Embryonic facial prominence (tissue), 1 donor: ENCODE measurements around the gene TUSC2.

ENCODE experiments used
- DNase-seq: peaks from one replicate; pipeline ENCODE4 v3.0.0-alpha.2; 2016; ENCODE audit errors: extremely low spot score

TUSC2 gene, protein sequence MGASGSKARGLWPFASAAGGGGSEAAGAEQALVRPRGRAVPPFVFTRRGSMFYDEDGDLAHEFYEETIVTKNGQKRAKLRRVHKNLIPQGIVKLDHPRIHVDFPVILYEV

DNA sequence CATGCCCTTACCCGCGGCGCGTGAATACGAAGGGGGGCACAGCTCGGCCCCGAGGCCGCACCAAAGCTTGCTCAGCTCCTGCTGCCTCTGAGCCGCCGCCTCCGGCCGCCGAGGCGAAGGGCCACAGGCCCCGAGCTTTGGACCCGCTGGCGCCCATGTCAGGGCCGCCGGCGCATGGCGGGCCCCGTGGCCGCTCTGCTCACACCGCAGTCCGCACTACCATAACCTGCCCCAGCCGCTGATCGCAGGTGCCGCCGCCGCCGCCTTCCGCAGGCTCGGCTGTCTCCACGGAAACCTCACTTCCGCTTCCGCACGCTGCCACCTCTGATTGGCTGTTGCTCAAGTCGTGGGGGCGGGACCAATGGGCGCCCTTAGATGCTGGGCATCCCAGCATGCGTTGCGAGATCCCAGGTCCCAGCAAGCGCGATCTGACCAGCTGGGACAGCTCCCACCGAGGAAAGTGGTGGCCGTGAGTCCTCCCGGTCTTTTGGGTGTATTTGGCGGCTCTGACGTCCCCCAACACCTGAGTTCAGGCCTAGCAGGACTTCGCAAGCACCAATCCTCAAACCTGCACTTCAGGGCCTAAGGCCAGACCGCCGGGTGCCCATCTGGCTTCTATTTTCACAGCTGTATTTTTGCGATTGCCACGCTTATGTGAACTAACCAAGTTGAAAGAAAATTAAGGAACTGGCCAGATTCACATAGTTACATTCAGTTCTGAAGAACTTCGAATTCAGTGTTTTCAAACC lies at the start of gene TUSC2:
Gene TUSC2 (minus strand): TSS at position 281 of the 749 bp plus-strand sequence. CDS start 124 bp downstream, at position 157.
- peak; percentile 87 for DNase-seq

DNA sequence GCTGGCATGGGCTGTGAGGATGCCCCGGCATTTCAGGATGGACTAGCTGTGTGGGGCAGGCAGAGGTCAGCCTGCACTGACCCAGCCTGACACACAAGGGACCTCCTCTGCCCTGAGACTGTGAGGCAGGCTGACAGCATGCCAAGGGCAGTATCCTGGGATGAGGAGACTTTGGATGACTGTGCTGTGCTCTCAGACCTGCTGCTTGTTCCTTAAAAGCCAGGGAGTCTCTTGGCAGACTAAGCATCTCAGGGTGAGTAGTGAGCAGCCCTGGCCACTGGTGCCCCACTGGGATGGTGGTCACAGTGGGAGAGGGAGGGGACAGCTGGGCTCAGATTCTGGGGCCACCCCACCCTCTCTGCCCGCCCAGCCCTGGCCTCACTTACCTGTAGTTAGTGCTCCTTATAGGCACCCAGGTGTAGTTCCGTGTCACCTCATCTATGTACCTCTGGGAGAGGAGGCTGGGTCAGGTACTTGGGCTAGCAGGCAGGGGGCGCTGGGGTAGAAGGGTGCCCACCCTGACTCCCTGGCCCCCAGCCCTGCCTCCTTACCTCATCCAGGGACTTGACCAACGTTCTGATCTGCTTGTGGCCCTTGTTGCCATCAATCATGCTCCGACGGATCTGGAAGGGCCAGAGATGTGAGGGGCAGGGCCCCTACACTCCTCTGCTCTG lies 47.4 kb upstream of the TUSC2 start:
- DNase-seq, result no peak

DNA sequence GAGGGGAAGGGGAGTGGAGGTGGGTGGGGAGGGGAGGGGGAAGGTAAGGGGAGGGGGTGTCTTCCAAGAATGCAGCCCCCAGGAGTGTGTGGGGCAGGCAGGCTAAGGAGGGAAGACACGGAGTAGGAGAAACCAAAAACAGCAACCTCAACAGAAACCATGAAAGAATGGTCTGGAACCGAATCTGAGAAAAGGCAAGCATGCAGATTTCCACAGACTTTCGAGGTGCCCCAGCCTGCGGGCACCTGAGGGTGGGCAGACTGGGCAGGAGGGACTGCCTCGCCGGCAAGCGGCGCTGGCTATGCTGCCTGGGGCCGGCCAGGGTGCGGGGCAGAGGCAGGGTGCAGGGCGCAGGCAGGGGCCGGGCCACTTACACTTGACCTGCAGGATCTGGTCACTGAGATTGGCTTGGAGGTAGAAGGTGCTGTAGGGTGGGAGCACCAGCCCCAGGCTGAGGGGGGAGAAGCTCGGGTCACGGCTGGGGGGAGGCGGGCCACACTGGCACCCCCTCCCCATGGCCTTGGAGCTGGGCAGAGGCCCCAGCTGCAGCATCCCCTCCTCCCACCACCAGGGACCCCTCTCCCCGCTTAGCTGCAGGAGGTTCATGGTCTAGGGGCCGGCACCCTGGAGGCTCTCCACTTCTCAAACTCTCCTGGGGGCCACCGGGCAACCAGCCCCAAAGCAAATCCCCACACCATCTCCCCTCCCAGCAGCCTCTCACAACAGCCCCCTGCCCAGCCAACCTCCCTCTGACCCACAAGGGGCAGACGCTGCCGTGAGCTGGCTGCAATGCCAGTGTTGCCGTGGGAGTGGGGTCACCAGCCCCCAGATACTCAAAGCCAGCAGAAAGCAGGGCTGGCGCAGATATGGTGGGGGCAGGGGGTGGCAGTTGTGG lies 46.6 kb upstream of the TUSC2 start:
- DNase-seq, result no peak

DNA sequence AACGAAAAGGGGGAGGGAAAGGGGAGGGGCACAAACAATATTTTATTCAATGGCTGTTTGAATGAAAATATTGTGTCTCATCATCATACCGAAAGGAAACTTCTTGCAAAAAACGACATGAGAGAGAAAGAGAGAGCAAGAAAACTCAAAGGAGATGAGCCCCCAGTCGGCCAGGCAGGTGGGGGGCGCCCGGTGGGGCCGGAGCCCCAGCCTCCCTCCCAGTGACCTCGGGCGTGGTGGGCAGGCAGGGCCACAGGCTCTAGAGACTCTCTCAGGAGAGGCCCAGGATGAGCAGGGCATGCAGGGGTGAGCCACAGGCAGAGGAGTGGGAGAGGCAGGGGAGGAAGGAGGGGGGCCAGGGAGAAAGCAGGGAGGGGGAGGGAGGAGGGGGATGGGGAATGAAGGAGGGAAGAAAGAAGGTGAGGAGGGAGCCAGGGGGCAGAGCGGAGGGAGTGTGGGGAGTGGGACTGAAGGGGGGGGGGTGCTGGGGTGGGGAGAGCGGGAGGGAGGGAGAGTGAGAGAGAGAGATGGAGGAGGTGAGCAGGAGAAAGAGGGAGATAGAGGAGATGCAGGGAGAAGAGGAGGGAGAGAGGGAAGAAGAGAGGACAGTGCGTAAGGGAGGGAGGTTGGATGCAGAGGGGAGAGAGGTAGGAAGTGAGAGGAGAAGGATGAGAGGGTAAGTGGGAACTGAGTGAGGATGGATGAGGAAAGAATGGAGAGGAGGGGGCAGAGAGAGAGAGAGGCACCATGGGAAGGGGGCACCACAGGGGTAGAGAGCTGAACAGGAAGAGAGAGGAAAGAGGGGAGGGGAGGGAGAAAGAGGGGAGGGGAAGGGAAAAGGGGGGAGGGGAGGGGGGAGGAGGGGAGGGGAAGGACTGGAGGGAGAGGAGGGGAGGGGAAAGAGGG lies 45.4 kb upstream of the TUSC2 start:
- peak; percentile 64 for DNase-seq

DNA sequence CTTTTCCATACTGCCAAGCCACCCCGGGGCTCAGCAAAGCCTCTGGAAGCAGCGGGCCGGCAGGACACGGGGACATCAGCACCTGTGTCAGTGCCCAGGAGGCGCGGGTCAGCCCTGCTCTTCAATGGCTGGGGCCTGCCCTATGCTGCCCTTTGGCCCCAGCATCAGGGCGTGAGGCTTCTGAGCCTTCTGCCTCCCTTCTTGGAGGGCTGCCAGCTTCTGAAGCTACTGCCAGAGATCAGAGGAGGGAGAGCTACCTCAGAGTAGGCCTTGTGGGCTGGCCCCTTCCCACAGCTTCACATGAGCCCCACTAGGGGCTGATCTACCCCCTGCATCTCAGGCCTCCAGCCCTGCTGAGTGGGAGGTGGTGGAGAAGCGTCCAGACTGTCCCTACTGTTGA lies 44.3 kb upstream of the TUSC2 start:
- DNase-seq, result no peak

DNA sequence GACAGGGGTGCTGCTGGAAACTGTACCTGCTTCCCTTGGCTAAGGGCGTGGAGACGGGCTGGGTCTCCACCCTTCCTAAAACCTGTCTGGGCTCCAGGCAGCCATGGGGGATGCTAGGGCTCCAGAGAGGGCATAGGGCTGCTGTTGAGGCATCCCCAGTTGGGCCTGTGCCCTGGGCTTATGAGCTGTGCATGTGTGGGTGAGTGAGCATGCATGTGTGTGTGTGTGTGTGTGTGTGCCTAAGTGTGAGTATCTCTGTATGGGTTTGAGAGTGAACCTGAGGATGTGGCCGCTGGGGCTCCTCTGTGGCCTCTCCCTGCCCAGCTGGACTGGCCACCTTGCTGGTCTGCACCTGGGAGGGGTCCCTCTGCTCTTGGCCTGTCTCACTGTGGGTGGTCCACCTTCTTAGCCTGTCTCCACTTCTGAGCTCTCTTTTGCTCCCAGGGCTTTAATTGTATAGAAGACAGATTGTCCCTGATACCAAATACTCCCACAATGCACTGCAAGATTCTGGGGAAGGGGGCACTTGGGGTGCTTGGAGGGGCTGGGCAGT lies 43.2 kb upstream of the TUSC2 start:
- DNase-seq, result no peak

DNA sequence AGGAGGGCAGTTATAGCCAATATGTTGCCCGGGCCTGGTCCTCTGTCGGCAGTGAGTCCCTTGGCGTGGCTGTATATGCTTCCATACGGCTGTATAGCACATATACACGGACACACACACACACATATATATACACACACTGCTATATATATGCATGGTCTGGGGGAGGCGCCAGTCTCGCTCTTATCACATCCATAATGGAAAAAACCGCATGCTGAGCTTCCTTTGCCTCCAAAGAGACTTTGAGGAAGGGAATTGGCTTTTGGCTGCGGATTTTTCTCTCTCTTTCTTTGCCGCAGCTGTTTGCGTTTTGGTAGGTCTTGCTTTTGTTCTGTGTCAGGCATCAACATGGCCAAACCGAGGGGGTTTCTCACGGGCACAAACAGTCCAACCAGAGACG lies 42.6 kb upstream of the TUSC2 start:
- peak; percentile 63 for DNase-seq

DNA sequence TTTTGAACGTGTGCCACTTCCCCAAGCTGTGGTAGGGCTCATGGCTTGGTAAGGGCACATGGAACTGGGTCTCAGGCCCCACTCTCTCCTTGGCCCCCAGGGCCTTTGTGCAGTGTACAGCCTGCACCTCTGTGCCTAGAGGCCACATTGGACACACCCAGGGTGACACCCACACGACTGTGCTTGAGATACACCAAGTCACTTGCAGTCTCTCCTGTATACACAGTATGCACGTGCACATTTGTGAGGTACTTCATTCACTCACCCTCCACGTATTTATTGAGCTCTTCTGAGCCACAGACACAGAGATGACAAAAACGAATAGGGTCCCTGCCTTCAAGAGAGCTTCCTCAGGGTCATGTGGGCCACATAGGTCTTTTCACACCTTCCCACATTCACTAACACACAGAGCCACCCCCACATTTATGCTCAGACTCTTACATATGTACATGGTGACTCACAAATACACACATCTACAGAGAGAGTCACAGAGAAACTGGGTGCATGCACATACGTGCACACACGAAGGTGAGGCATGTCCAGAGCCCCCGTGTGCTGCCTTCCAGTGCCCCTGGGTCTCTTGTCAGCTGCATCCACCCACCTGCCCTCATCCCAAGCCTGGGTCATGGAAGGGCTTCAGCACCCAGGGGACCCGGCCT lies 41.1 kb upstream of the TUSC2 start:
- no peak for DNase-seq

DNA sequence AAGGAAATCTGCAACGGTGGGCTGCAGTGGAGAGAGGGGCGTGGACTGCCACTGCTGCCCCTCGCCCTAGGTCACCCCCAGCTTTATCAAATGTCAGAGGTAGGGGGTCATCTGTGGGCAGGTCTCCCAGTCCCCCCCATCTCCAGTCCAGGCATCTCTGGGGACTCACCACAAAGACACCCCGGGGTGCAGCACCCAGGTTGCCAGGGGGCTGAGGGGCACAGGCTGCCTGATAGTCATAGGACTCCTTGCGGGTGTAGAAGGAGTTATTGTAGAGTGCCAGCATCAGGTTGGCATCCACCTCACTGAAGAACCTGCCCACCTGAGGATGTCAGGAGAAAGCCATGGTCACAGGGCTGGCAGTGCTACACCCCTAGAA lies 37.8 kb upstream of the TUSC2 start:
- no peak for DNase-seq

DNA sequence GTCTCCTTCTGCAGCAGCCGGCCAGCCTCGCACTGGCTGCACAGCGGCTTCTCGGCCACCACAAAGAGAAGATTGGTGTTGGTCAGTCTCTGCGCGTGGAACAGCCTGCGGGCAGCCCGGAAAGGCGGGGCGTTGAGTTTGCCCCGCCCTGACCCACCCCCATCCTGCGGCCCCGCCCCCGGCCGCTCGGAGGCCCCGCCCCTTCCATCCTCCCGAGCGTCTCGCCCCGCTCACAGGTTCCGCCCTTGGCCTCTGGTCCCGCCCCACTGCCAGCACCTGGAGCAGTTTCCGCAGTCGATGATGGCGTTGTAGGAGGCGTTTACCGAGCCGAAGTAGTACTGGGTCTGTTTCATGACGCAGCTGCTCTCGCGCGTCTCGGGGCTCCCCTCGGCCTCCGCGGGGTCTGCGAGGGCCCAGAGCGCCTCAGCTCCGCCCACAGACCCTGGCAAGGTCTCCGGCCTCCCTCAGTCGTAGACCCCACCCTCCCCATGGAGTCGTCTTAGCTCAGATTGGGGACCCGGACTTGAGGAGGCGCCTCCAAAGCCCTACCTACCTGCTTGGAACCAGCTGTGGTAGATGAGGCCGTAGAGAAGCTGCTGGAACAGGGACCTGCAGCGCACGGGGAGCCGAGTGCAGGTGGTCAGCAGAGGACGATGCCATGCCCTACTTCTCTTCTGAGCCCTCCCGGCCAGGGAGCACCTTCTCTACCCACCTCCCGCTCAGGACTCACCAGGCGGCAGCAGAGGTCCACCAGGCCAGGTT lies 37.2 kb upstream of the TUSC2 start:
- peak; percentile 69 for DNase-seq

DNA sequence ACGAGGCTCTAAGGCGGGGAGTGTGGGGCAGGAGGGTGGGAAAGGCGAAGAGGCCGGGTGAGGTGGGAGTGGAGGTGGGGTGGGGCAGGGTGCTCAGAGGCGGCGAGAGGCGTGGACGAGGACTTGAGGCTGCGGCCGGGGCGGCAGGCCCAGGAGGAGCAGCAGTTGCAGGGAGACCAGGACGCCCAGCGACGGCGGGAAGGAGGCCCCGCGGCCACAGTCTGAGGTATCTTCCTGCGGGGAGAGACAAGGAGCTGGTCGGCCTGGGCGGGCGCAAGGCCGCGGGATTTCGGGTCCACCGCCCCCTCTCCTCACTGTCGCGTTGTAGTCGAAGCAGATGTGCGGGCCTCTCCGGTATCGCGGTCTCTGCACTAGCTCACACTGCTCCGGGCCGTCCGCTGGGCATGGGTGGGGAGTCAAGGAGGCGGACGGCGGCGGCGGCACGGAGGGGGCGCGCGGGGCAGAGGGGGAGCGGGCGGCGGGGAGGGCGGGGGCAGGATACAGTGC lies 36.6 kb upstream of the TUSC2 start:
- DNase-seq, result no peak

DNA sequence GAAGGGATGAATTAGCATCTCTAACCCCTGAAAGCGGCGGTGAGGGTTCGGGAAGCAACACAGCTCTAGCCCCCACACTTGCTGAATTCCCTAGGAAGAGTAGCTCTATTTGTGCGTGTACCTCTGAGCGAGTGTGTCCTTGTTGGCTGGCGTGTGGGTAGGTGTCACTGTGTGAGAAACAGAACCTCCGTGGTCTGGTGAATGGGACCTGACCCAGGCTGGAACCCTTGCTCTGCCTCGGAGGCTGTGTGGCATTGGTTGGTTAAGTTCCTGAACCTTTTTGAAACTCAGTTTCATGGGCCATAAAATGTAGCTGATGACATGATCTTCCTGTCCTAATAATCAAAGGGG lies 31.7 kb upstream of the TUSC2 start:
- no peak for DNase-seq

DNA sequence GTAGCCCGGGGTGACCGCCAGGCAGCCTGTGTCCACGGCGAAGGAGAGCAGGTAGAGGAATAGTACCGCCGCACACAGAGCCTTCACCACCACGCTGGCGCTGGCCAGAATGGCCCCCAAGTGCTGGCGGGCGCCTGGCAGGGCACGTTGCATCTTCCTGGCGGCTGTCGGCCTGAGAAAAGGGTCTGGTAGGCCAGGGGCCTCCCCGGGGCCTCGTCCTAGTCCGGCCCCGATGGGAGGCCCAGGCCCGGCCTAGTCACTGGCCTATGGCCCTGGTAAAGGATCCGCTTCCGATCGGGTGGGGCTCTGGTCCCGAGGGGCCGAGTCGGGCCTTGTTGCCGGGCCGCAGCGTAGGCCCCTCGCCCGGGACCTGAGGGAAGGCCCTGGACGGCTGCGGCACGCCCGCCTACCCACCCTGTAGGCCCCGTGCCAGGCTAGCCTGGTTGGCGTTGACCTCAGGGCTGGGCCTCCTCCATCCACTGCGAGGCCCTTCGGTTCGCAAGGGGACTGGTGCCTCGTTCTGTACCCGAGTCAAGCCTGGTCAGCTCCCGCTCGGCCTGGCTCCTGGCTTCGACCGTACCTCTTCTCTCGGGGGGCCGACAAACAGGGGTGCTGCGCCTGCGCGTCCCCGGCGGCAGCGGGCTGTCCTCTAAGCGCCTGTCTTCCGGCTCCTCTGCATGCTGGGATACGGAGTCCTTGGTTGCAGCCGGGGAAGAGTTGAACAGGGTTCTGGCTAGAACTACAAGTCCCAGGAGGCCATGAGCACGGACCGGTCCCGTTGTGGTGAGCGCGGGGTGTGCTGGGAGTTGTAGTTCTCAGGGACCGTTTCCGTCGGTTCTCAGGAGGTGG lies 31.1 kb upstream of the TUSC2 start, which contains the start of gene TMEM115:
Gene TMEM115 (minus strand): TSS at position 611 of the 849 bp plus-strand sequence. CDS start 458 bp downstream, at position 153.
- peak; percentile 99 for DNase-seq

DNA sequence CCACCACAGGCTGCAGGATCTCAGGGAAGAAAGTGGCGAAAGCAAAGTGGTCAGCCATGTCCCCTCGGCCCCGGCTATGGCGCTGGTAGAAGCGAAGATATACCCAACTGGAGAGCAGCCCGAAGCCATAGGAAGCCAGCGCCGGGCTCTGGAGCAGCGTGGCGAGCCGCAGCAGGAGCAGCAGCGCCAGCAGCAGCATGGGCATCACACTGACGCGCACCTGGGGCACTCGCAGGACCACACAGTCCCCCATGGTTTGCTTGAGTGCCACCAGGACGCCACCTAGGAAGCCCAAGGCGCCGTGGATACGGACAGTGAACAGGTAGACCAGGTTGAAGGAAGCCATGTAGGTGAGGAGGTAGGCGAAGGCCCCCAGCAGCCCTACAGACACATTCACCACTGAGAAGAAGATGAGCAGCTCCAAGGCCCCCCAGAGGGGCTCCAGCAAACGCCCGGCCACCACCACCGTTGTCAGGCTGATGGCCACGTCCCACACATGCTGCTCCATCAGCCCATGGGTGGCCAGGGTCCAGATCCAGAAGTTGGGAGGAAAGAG lies 30.4 kb upstream of the TUSC2 start:
- no peak for DNase-seq

DNA sequence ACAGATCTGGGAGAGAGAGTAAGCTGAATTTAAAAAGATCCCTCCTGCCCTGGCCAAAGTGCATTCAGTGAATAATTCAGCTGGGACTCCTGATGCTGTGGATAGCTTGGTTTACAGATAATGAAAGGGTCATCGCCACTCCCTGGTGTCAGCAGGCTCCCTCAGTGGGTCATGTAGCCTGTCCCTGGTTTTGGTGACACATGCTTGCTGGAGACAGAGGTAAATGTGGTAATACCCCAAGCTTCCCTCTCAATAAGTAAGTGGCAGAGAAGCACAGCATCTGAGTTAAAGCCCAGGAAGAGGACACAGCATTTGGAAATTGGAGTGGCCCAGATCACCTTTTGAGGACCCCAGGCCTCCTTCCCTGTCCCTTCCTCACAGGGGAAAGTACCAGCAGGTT lies 29.5 kb upstream of the TUSC2 start:
- no peak for DNase-seq

DNA sequence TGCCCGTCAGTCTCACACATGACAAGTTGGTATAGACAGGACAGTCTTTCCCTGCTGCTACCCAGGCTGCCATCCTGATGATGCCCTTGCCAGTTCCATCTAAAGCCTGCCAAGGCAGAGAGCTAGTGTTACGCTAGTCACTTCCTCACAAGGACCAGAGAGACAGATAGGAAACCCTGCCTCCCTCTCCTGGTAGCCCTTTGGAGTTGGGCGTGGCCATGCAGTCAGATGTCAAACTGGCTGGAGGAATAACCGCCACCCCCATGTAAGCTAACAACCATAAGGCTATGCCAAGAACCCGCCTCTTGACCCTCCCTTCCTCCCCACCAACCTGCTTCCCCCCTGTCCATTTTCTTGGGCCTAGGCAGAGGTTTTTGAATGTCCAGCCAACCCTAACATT lies 28.5 kb upstream of the TUSC2 start:
- no peak for DNase-seq

DNA sequence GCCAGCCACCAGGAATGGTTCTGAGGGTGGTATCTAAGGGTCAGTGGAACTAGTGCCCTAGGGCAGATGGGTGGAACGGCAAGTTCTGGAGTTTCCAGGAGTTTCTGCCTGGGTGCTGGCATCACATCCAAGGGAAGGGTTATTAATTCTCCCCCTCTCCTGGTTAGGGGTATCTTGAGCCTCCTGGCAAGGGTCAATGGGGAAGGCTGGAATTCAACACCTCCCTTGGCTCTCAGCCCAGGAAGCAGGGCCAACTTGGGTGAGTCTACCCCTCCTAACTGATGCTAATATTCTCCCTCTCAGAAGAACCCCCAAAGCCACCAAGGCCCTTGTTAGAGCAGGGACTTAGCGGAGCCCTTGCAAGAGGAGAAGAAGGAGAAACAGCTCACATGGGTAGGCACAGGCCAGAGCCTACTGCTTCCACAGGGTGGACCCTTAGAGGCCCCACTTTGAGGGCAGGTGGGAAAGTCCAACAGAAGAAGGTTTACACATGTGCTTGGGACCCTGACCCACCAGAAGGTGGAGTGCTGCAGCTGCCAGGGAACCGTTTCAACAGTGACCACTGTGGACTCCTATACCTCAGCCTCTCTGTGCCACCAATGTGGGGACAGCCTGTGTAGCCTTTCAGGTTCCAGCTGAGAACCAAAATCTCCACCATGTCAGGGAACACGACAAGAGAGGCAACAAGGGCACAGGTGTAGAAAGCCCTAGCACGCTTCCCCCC lies 28.0 kb upstream of the TUSC2 start:
- DNase-seq, result no peak
